ENCODE measurements around the gene TTC19. TPM values are rescaled to one million over a fixed set of nuclear protein-coding genes. Genes with fewer than 3 reads are reported as not detected.

The TTC19 gene
- total and polyA plus RNA-seq, 2 of the 8 experiments (the other 6 are each of a cell fraction or from before 2014, with no cell fraction given) = 11.8 to 55.0 TPM

- TF ChIP-seq, protein P1, sequence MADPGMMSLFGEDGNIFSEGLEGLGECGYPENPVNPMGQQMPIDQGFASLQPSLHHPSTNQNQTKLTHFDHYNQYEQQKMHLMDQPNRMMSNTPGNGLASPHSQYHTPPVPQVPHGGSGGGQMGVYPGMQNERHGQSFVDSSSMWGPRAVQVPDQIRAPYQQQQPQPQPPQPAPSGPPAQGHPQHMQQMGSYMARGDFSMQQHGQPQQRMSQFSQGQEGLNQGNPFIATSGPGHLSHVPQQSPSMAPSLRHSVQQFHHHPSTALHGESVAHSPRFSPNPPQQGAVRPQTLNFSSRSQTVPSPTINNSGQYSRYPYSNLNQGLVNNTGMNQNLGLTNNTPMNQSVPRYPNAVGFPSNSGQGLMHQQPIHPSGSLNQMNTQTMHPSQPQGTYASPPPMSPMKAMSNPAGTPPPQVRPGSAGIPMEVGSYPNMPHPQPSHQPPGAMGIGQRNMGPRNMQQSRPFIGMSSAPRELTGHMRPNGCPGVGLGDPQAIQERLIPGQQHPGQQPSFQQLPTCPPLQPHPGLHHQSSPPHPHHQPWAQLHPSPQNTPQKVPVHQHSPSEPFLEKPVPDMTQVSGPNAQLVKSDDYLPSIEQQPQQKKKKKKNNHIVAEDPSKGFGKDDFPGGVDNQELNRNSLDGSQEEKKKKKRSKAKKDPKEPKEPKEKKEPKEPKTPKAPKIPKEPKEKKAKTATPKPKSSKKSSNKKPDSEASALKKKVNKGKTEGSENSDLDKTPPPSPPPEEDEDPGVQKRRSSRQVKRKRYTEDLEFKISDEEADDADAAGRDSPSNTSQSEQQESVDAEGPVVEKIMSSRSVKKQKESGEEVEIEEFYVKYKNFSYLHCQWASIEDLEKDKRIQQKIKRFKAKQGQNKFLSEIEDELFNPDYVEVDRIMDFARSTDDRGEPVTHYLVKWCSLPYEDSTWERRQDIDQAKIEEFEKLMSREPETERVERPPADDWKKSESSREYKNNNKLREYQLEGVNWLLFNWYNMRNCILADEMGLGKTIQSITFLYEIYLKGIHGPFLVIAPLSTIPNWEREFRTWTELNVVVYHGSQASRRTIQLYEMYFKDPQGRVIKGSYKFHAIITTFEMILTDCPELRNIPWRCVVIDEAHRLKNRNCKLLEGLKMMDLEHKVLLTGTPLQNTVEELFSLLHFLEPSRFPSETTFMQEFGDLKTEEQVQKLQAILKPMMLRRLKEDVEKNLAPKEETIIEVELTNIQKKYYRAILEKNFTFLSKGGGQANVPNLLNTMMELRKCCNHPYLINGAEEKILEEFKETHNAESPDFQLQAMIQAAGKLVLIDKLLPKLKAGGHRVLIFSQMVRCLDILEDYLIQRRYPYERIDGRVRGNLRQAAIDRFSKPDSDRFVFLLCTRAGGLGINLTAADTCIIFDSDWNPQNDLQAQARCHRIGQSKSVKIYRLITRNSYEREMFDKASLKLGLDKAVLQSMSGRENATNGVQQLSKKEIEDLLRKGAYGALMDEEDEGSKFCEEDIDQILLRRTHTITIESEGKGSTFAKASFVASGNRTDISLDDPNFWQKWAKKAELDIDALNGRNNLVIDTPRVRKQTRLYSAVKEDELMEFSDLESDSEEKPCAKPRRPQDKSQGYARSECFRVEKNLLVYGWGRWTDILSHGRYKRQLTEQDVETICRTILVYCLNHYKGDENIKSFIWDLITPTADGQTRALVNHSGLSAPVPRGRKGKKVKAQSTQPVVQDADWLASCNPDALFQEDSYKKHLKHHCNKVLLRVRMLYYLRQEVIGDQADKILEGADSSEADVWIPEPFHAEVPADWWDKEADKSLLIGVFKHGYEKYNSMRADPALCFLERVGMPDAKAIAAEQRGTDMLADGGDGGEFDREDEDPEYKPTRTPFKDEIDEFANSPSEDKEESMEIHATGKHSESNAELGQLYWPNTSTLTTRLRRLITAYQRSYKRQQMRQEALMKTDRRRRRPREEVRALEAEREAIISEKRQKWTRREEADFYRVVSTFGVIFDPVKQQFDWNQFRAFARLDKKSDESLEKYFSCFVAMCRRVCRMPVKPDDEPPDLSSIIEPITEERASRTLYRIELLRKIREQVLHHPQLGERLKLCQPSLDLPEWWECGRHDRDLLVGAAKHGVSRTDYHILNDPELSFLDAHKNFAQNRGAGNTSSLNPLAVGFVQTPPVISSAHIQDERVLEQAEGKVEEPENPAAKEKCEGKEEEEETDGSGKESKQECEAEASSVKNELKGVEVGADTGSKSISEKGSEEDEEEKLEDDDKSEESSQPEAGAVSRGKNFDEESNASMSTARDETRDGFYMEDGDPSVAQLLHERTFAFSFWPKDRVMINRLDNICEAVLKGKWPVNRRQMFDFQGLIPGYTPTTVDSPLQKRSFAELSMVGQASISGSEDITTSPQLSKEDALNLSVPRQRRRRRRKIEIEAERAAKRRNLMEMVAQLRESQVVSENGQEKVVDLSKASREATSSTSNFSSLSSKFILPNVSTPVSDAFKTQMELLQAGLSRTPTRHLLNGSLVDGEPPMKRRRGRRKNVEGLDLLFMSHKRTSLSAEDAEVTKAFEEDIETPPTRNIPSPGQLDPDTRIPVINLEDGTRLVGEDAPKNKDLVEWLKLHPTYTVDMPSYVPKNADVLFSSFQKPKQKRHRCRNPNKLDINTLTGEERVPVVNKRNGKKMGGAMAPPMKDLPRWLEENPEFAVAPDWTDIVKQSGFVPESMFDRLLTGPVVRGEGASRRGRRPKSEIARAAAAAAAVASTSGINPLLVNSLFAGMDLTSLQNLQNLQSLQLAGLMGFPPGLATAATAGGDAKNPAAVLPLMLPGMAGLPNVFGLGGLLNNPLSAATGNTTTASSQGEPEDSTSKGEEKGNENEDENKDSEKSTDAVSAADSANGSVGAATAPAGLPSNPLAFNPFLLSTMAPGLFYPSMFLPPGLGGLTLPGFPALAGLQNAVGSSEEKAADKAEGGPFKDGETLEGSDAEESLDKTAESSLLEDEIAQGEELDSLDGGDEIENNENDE (IDR thresholded peaks at IDR 0.05; ENCODE audit: insufficient replicate concordance, low read length) = no peak
- TF ChIP-seq SP4 (IDR thresholded peaks at IDR 0.05; ENCODE audit: low read length) = no peak
These were observed 4.2 kb downstream of the TTC19 start (continued) for GRCh38 chr17:16003841-16004240.

Data from H1 (cell line).